Mucosa of descending colon (tissue), 3 donors: ENCODE results near the gene ALDH1L1. TPM values are rescaled to one million over a fixed set of nuclear protein-coding genes. Genes with fewer than 3 reads are reported as not detected.

ENCODE experiments used
- ATAC-seq: fragments of 200-7000 bp; cut with Tn5 transposase; one replicate; pipeline ENCODE4 v1.9.1; 2020; ENCODE audit warnings: mild to moderate bottlenecking, moderate library complexity
- DNase-seq, 3 donors: peaks; one replicate each; pipeline ENCODE4 v3.0.0-alpha.2; 2020
- H3K36me3 ChIP-seq: fragments of 200-600 bp; one replicate; pipeline ENCODE4 v1.8.0; 2021; ENCODE audit warnings: low read depth, mild to moderate bottlenecking
- H3K4me1 ChIP-seq: fragments of 200-600 bp; one replicate; pipeline ENCODE4 v1.8.0; 2021; ENCODE audit warnings: low read depth, mild to moderate bottlenecking
- H3K4me3 ChIP-seq: fragments of 200-600 bp; one replicate; pipeline ENCODE4 v1.8.0; 2021; ENCODE audit warnings: mild to moderate bottlenecking
- H3K9me3 ChIP-seq: fragments of 200-600 bp; one replicate; pipeline ENCODE4 v1.8.0; 2021; ENCODE audit warnings: mild to moderate bottlenecking
- intact Hi-C, 2 donors: fragments of 100-400 bp; cut with DNase I in 1 of 2; cut with micrococcal nuclease in 1 of 2; formaldehyde crosslinking; loops; one replicate each; pipeline versions ENCODE4 v1.11.0 to v1.11.1; 2022; cut with DNase I, micrococcal nuclease
- total RNA-seq, 3 donors: library from RNA; stranded (reverse); fragmentation: NEBNext Ultra II Directional in 2 of 3; extraction: Animal tissue kit (Norgen Biotek cat#: 25700) in 2 of 3; gene quantifications; one replicate each; pipeline versions ENCODE4 v1.2.1 to v1.2.4, GENCODE V29; 2021 to 2023
- TF ChIP-seq, protein P1 (sequence below): fragments of 200-600 bp; IDR thresholded peaks from one replicate; pipeline ENCODE4 v1.8.0; 2022; ENCODE audit warnings: antibody characterized with exemption, mild to moderate bottlenecking
- donor health status: DM: no; HTN: no; CAD: no; lungs with moderate emphysema.
- donor health status: DM: no; HTN: no; CAD: no.
- donor health status: DM: no; HTN: yes; CAD: no.

Gene ALDH1L1
- total RNA-seq, 3 donors from 2014 or later = 14.3 to 27.4 (median 15.0) TPM

DNA sequence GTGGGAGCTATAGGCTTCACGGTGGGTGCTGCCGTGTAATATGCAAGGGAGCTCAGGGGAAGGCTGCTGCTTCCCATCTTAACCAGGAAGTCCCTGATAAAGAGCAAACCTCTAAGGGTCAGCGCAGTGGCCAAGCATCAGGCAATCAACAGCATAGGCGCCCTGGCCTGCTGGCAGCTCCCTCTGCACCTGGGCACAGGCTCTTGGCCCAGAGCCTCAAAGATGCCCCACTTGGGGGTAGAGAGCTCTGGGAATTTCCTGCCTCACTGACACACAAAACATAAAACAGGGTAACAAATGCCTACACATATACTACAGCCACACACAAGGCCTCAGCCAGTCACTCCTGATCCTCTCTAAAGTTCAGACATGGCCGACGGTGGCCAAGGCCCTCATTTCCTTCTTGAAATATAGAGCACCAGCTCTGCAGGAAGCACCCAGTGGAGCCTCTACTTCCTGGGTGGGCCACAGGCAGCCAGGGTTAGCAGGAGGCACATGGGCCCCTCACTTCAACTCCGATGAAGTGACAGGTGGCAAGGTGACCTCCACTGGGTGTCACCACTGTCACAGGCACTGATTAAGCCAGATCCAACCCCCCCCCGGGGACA lies 116.9 kb downstream of the ALDH1L1 start:
- Histone ChIP-seq H3K9me3 (no peaks in the 10 kb centered on the region), H3K4me1 (no peaks in the 10 kb centered on the region), H3K4me3 (no peak overlapping the region), H3K36me3 (no peaks in the 10 kb centered on the region)
- TF ChIP-seq, protein P1, sequence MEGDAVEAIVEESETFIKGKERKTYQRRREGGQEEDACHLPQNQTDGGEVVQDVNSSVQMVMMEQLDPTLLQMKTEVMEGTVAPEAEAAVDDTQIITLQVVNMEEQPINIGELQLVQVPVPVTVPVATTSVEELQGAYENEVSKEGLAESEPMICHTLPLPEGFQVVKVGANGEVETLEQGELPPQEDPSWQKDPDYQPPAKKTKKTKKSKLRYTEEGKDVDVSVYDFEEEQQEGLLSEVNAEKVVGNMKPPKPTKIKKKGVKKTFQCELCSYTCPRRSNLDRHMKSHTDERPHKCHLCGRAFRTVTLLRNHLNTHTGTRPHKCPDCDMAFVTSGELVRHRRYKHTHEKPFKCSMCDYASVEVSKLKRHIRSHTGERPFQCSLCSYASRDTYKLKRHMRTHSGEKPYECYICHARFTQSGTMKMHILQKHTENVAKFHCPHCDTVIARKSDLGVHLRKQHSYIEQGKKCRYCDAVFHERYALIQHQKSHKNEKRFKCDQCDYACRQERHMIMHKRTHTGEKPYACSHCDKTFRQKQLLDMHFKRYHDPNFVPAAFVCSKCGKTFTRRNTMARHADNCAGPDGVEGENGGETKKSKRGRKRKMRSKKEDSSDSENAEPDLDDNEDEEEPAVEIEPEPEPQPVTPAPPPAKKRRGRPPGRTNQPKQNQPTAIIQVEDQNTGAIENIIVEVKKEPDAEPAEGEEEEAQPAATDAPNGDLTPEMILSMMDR = no peak
- ATAC-seq (no peak), DNase-seq (no peak)
- intact Hi-C loops = no loop called here

DNA sequence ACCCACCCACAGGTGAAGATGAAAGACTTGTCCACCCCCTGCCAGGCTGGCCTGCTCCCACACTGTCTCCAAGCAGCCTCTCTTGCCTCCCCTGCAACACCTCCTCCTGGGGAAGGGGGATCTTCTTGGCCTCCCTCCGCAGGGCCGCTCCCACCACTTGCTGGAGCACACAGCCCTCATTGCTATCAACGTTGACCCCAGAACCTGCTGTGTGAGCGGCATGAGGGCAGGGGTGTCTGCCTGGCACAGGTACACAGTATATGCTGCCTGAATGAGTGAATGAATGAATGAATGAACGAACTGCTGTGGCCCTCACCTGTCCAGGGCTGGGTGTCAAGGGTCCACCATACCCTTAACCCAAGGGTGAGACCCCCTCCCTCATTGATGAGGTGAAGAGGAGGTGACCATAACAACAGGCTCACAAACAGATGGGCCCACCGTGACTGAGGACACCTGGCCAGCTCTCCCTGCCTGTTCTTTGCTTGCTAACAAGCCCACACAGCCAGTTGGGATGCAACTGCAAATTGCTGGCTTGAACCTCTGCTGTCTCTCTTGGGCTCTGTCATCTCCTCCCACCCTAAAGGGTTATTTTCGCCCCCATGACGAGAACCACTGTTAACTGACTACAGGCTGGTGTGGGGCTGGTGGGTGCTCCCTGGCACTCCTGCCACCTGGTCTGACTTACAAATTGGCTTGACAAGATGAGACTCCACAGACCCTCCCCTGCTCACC lies 118.9 kb downstream of the ALDH1L1 start:
- no peaks in the 10 kb centered on the region for H3K36me3 ChIP-seq
- H3K4me1 ChIP-seq = no peaks in the 10 kb centered on the region
- intact Hi-C loops = no loop called here
- no peaks in the 10 kb centered on the region for H3K9me3 ChIP-seq
- TF ChIP-seq, protein P1 = no peak
- H3K4me3 ChIP-seq = no peak overlapping the region
- ATAC-seq (no peak), DNase-seq (no peak)

DNA sequence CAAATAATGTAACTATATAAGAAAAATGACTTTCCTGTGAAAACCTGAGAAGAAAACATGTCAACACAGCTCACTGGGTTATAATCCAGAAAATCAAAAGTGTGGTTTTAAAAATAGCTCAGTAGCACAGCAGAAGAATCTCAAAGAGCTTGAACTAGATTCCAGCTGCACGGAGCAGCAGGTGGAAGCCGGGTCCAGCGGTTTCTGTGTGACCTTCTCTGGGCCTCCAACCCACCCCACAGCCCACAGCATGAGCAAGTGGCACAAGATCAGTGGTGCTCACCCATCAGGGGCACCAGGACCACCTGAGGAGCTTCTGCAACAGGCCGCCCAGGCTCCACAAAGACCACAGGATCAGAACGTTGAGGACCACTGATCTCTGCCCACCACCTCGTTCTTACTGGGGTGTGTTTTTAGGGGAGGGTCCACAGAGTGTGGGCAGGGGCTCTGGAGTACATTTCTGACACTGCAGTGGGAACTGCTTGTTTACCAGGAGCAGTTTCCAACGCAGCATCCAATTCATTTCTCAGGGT lies 119.7 kb downstream of the ALDH1L1 start:
- Histone ChIP-seq H3K4me3 (no peak overlapping the region), H3K9me3 (no peaks in the 10 kb centered on the region), H3K4me1 (no peaks in the 10 kb centered on the region), H3K36me3 (no peaks in the 10 kb centered on the region)
- ATAC-seq (no peak), DNase-seq (no peak)
- intact Hi-C loops = no loop called here
- TF ChIP-seq, protein P1 = no peak

DNA sequence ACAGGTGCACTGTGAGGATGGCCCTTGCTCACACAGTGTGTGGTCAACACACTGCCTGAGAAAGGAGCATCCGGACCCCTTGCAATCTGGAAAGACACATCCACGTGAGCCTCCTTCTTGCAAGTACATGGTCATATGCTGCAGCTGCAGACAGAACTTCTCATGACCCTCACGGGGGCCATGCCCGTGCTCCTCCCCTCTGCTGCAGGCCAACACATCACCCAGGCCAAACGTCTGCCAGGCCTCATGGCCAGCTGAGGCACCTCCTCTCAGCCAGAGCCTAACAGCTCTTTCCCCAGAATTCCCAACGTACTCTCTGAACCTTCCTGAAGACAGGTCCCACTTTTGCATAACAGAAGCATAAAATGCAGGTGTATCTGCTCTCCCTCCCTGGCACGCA lies 121.7 kb downstream of the ALDH1L1 start:
- no peak for DNase-seq
- no peaks in the 10 kb centered on the region for H3K9me3 ChIP-seq
- no peak overlapping the region for H3K4me3 ChIP-seq
- H3K4me1 ChIP-seq = no peaks in the 10 kb centered on the region
- intact Hi-C loops = no loop called here
- H3K36me3 ChIP-seq = no peaks in the 10 kb centered on the region
- ATAC-seq = no peak
- TF ChIP-seq, protein P1 = no peak

DNA sequence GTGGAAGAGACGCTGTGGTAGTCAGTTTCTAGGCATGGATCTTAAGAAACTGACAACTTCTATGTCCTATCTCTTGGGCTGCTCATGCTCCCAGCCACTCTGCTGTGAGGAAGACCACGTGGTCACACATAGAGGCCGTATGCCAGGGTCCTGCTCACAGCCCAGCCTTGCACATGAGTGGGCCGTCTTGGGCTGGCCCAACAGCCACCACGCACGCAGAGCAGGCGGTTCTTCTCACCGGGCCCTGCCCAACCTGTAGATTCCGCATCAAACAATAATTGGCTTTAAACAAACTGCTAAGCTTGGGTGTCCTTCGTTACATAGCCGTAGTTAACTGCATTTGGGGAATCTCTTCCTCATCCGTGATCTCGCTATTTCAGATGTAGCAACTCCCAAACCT lies 122.5 kb downstream of the ALDH1L1 start:
- H3K4me3 ChIP-seq = no peak overlapping the region
- intact Hi-C loops = no loop called here
- no peaks in the 10 kb centered on the region for H3K4me1 ChIP-seq
- ATAC-seq (no peak), DNase-seq (no peak)
- no peaks in the 10 kb centered on the region for H3K36me3 ChIP-seq
- H3K9me3 ChIP-seq = no peaks in the 10 kb centered on the region
- TF ChIP-seq, protein P1 = no peak
